GM18907 (cell line): ENCODE data around the gene TNKS2.
A peak's percentile ranks its signal among the peaks of the same experiment; 100 is the strongest.
"Not testable (repeated sequence)": the region's sequence is repeated elsewhere in the genome, so short reads cannot be mapped to it uniquely, and the experiment has no call there.

Experiments used
- ATAC-seq: cut with Tn5 transposase; IDR thresholded peaks from one replicate; pipeline ENCODE4 v1.9.1; 2021; ENCODE audit warnings: mild to moderate bottlenecking, moderate library complexity; ENCODE audit not compliant: unreplicated experiment

The TNKS2 gene

DNA sequence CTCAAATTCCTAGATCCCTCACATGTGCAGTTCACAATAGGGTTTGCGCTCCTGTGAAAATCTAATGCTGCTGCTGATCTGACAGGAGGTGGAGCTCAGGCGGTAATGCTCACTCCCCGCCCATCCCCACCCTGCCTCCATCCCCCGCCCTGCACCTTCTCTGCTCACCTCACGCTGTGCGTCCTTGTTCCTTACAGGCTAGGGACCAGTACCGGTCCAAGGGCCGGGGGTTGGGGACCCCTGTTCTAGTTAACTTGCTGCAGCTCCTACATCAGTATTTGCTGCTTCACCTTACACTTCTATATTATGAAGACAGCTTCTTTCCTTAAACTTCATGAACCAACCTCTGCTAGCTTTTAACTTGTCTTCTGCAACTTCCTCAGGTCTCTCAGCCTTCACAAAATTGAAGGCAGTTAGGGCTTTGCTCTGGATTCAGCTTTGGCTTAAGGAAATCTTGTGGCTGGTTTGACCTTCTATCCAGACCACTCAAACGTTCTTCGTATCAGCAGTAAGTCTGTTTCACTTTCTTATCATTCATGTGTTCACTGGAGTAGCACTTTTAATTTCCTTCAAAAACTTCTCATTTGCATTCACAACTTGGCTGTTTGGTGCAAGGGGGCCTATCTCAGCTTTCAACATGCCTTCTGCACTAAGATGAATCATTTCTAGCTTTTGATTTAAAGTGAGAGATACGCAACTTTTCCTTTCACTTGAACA, 1.7 kb upstream of the TNKS2 start:
- peak; percentile 48 for ATAC-seq

DNA sequence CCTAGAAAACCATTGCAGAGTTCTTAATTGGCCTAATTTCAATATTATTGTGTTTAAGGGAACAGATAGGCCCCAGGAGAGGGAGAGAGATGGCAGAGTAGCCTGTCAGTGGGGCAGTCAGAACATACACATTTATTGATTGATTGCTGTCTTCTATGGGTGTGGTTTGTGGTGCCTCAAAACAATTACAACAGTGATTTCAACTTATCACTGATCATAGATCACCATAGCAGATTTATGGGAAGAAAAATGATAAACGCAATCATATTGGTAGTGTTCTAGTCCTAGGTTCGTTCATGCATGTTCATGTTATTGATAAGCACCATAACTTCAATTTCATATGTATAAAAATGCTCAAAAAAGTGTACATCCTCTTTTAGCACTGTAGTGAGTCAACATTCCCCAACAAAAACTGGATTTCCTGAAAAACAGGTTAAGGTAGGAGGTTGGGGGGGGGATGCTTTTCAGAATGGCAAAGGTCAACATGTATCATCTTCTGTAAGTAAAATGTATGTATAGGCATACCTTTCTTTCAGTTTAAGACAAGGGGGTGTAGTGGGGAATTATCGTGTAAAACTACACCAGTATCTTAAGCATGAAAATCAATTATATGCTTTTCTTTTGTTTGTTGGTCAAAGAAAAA, 1.1 kb upstream of the TNKS2 start:
- ATAC-seq, result no peak

DNA sequence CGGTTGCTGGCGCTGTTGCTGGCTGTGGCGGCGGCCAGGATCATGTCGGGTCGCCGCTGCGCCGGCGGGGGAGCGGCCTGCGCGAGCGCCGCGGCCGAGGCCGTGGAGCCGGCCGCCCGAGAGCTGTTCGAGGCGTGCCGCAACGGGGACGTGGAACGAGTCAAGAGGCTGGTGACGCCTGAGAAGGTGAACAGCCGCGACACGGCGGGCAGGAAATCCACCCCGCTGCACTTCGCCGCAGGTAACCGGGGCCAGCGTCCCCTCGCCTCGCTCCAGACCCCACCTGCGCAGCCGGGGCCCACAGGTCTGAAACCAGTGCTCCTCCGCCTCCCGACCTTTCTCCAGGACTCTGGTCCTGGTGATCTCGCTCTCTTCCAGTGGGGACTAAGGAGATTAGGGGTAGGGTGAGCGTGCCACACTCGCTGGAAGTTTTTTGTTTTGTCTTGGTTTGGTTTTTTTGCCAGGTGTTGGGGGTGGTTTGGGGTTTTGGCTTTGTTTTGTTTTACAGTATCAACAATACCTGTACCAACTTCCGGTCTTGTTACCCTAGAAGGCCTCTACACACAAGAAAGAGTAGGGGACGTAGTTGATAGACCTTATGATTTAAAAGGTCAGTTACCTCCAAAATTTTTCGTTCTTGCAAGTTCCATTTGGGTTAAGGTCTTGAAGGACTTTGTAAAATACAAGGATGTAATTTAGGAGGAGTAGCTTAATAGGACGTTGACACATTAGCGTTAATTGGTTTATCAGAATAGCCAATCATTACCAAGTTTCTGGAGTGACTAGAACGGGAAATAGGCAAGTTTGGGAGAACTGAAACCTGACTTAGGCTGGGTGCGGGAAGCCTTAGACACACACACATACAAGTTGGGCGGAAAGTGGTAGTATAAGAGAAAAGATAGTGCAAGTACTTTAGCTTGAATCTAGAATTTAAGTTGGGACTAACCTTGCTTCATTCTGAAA, 704 bp downstream of the TNKS2 start:
- ATAC-seq, result peak; percentile 49

DNA sequence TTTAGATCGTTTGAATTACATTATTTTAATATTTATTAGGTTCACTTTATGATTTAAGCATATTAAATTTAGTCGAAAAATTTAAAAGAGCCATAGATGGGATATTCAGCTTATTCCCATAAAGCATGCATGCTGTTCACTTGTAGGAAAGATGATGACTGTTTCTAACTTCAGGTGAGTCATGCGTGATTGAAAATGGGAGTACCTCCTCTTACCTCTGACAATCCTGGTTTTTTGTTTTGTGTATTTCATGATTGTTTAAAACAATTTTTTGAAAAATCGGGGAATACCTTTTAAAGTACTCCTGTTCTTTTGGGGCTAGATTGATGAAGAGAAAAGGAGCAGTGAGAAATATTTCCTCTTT, 1.4 kb downstream of the TNKS2 start:
- no peak for ATAC-seq

DNA sequence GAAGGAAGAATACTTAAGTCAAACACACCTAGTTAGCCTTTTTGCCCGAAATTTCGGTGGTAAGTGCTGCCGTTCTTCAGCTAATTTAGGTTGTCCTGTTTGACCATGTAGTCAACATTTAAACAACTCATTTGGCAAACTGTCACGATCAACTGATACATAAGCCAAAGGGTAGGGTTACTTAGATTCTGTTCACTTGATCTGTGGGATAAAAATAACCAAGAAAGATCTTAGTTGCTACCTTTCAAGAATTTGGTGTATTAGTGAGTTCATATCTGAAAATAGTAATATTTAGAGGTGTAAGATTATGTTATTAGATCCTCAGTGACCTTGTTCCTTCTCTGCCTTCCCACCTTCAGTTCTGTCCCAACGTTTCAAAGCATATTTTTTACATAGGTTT, 2.0 kb downstream of the TNKS2 start:
- ATAC-seq, result no peak

DNA sequence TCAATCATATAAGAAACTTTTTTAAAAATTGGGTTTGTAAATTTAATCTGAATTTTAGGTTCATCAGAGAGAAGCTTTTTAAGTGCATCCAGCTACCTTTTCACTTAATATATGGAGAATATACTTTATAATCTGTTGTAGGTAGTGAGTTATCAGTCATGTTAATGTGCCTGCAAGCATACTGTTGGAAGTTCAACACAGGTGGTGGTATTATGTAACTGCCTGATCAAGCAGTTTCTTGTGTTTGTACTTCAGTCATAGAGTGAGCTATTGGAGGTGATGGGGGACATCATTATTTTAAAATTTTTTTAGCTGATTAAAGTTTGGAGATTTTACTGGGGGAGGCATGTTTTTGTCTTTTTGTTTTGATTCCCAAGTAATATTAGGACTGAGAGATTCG, 2.5 kb downstream of the TNKS2 start:
- no peak for ATAC-seq

DNA sequence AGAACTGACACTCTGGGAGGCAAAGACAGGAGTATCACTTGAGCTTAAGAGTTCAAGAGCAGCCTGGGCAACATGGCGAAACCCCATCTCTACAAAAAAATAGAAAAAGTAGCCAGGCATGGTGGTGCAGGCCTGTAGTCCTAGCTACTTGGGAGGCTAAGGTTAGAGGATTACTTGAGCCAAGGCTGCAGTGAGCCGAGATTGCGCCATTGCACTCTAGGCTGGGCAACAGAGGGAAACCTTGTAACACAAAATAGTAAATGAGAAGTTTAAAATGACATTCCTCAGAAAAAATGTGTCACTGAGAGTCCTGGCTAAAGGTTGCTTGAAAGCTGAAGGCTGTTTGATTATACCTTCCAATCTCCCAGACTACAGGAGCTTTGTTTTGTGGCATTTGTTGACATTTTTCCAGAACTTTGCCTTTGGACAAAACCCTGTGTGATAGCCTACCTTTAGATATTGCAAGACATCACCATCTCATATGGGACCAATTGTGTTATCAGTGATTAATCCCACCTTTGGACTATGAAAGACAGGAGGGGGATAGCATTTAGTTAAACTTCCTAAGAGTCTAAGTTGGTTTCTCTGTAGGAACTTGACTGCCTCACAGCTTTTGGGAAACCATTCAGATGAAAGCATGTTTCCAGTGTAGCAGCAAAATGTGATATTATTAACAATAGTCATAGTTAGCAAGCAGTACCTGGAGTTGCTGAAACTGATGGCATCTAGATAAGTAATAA, 5.3 kb downstream of the TNKS2 start:
- no peak for ATAC-seq

DNA sequence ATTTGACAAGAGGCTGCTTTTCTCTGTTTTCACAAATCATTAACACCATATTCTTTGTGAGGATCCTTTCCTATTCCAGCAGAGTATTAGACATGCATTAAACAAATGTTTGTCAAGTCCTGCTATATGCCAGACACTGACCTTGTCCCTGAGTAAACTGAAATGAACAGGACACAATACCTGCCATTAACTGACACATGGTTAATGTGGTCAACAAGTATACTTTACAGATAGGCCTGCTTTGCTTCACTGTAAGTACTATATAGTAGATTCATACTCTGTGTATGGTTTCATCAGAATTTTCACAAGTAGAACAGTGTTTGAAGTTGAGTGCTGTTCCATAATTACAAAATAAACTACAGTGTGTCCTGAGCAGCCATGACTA, 5.9 kb downstream of the TNKS2 start:
- ATAC-seq, result no peak

DNA sequence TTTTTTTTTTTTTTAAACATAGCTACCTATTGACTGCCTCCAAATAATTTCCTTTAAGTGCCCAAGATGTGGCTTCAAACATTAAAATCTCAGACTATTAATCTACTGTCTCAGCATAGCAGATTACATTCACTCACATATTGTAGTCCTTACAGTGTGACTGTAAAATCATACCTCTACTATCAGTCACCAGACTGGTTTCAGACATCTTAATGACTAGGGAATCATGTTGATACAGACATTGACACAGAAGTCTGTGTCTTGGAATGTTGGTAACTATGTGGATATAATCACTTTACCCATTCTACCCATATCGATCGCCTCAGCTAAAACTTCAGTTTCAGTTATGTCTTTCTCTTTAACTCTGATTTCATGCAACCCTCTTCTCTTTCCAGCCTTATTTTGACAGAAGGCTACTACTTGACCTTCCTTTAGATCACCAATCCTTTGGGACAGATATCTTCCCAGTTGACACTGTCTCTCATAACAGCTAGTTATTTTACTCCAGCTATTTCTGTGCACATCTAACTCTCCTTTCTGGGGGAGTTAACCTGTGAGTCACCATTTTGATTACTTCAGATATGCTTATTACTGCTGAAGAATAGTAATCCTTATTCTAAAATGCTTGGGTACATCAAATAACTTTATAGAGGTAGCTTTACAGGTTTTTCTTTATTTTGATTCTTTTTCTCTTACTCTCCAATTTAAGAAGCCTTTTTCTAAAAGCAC, 7.0 kb downstream of the TNKS2 start:
- ATAC-seq, result no peak

DNA sequence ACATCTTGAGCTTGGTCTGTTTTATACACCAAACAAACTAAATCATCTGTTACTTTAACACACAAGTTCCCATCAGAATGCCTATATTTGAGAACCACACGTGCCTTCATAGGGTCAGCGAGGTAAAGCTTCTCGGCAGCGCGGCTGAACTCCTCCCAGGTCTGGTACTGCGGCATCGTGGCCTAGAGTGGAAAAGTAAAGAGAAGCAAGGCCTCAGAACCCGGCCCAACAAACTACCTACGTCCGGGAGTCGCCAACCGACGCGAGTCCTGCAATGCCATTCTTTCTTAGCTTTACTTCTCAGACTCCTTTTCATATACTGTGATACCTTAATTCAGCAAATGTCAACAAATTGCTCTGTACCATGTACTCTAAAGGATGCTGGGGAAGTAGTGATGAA, 9.0 kb downstream of the TNKS2 start:
- not testable (repeated sequence) for ATAC-seq

DNA sequence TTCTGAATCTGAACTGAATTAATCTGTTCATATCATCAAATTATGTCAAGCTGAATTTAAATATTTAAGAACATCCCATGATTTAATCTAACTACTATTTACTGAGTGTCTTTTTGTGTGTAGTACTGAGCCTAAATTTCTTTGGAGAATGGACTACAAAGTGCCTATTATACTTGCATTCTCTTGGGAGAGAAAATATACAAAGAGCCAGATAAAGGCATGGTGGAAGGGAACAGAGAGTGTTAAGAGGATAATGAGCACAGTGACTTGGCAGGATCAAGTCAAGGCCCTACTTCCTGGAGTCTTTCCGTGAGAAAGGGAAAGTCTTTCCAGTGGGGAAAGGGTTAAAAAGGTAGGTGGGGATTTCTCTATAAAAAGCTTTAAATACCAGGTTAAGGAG, 15.0 kb downstream of the TNKS2 start:
- ATAC-seq, result no peak

DNA sequence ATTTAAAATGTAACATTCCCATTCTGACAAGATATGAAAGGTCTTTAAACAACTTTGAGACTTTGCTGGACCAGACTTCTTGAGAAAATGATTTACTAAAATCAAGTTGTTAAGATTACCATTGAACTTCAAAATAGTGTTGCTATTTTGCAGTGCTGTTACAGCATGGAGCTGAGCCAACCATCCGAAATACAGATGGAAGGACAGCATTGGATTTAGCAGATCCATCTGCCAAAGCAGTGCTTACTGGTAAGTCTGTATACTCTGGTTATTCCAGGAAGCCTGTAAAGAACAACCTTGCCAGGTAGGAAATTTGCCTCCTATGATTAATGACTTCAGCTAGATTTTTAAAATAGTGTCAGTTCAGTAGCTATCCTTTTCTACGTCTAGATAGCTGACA, 18.8 kb downstream of the TNKS2 start:
- ATAC-seq, result no peak

DNA sequence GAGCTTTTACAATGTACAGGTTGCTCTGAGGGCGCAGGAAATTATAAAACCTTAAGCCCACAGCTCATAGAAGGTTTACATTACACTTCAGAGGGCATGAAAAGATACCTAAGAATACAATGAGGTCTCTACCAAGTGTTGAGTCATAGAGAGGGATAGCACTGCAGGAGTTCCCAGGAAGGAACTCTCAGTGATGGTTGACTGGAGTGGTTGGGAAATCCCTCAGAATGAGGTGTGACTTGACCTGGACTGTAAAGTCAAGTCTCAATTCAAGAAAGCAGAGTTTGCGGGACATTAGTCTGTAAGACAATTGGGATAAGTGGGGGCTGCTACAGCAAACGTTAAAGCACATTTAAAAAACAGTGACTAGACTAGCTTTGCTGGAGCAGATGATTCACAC, 21.9 kb downstream of the TNKS2 start:
- no peak for ATAC-seq

DNA sequence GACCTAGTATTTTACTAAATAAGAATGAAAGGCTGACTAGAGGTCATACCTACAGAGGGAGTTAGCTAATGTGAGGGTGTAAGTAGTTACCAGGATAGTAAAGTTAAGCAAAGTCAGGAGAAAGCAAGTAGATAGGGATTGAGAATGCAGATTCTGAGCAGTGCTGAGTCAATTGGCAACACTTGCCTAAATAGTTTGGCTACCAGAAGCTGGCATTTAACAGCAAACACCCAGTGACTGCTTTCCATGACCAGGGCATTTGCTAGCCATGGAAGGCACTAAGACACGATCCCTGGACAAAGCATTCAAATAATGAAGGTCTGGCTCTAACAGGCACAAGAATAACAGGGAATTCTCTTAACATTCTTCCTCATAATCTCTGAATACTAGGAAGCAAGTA, 25.9 kb downstream of the TNKS2 start:
- ATAC-seq, result no peak

DNA sequence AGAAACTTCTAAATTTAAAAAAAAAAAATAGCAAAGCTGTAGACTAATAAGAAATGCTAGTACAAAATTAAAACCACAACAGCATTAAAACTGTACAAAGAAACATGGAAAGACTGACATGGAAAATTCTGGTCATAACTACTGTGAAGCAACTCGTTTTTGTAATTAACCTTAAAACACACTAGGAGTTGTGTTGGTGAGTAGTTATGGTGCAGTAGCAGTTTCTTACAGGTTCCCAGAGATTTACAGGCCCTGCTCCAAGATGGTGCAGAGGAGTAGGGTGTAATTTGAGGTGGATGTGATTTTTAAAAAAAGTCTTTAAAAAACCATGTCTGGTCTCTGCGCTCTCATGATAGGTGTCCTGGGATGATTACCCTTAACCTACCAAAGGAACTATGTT, 31.0 kb downstream of the TNKS2 start:
- no peak for ATAC-seq

DNA sequence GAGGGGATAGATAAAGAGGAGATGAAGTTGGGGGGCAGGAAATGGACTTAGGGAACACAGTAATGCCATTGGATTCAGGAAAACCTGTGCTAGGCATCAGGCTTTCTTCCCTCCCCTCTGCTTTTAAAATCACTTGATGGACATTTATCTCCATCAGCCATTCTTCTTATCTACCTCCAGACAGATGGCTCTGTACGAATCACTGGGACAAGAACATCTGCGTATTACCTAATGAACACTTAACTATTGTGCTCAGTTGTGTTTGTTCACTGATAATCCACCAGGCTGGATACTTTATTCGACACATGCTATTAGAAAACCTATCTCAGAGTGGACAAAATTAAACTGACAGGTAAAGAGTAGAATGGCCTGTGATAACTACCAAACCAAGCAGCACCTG, 40.0 kb downstream of the TNKS2 start:
- ATAC-seq, result no peak

DNA sequence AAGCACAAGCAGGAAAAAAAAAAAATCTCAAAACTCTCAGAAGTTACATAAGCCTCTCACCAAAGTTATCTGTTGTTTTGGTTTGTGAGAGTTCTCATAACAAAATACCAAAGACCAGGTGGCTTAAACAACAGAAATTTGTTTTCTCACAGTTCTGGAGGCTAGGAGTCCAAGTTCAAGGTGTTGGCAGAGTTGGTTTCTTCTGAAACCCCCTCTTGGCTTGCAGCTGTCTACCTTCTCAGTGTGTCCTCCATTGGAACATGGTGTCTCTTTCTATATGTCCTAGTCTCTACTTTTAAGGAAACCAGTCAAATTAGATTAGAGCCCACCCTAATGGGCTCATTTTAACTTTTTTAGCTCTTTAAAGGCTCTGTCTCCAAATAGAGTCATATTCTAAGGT, 44.9 kb downstream of the TNKS2 start:
- ATAC-seq, result no peak

DNA sequence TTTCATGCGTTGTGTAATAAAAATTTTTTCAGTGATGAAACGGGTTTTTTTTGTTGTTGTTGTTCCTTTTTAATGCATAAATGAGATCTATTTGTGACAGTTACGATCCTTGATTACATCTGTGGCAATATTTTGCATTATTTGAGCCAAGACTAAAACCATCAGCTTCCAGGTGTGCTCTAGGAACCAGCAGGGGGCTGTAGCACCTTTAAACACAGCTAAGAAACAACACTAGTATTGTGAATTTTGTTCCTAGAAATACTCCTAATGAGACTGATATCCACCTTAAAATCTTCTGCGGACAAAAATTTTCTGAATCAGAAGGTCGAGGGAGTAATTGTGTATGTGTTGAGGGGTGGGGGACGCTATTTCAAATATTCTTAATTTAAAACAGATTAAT, 58.4 kb downstream of the TNKS2 start:
- ATAC-seq, result no peak

DNA sequence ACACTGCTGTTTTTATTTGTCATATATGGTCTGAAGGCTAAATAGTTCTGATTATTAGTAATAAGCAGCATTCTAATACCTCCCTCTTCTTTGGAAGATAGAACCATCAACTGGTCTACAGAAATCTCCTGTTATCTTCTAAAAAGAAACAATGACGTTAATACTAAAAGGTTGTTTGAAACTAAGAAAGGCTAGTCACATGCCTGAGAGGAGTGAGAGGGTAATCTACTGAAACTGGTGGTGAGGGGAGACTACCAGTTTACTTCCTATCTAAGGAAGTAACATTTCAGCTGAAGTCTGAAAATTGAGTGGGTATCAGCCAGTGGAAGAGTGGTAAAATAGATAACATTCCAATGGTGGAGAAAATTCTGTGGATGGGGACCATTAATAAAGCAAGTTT, 62.7 kb downstream of the TNKS2 start:
- no peak for ATAC-seq

DNA sequence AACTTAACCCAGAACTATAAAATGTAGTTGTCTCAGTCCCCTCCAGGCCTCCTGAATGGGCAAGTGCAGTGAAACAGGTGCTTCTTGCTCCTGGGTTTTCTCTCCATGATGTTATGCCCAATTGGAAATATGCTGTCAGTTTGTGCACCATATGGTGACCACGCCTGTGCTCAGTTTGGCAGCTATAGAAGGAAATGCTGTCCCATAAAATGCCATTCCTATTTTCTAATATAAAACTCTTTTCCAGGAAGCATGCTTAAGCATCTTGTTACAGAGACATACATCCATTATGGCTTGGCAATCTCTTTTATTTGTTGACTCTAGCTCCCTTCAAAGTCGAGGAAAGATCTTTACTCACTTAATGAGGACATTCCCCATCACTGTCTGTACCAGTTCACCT, 65.9 kb downstream of the TNKS2 start:
- ATAC-seq, result no peak

DNA sequence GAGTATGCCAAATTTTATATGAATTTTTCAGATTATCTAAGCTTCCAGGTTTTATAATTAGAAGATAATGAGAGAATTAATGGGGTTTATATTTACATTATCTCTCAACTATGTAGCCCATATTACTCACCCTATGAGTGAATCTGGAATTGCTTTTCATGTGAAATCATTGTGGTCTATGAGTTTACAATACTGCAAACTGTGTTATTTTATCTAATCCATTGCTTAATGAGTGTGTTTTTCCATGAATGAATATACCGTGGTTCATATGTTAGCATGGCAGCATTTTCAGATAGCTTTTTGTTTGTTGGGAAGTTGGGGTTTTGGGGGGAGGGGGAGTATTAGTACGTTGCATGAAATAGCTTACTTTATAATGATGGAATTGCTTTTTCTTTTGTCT, 66.5 kb downstream of the TNKS2 start:
- ATAC-seq, result no peak
